Measurements from ENCODE around the gene RFWD3.

RFWD3 gene

GRCh38 chr16:74608381-74608780 lies 58.3 kb downstream of the RFWD3 start:
- peak overlapping the region; percentile 94; the same call in 1 of the 2 replicates for H3K9ac ChIP-seq (ENCODE audit: low read depth, low read length)

GRCh38 chr16:74607962-74608356 lies 58.7 kb downstream of the RFWD3 start:
- no peaks in the 10 kb centered on the region for H3K27me3 ChIP-seq (ENCODE audit: insufficient read depth, low read length)
- peak overlapping the region; percentile 94; the same call in 1 of the 2 replicates for H3K9ac ChIP-seq (ENCODE audit: low read depth, low read length)
- peak overlapping the region; percentile 95 for H3K4me3 ChIP-seq (ENCODE audit: low read length)
- peaks cover 15% of the 10 kb centered on the region; the same call in 1 of the 2 replicates for H3K4me1 ChIP-seq (ENCODE audit: insufficient read depth, low read length)
- H3K9me3 ChIP-seq (ENCODE audit: insufficient read depth, low read depth, low read length), result no peaks in the 10 kb centered on the region
- no peaks in the 10 kb centered on the region for H3K36me3 ChIP-seq (ENCODE audit: insufficient read depth, low read depth, low read length)
- no peak overlapping the region for H3K27ac ChIP-seq (ENCODE audit: low read length)

More at GRCh38 chr16:74608381-74608780, 58.3 kb downstream of the RFWD3 start:
- Histone ChIP-seq H3K27ac (ENCODE audit: low read length) (no peak overlapping the region), H3K27me3 (ENCODE audit: insufficient read depth, low read length) (no peaks in the 10 kb centered on the region), H3K4me3 (ENCODE audit: low read length) (no peak overlapping the region), H3K9me3 (ENCODE audit: insufficient read depth, low read depth, low read length) (no peaks in the 10 kb centered on the region), H3K36me3 (ENCODE audit: insufficient read depth, low read depth, low read length) (no peaks in the 10 kb centered on the region), H3K4me1 (ENCODE audit: insufficient read depth, low read length) (peaks cover 15% of the 10 kb centered on the region; the same call in 1 of the 2 replicates)

GRCh38 chr16:74607310-74607961 lies 59.2 kb downstream of the RFWD3 start:
- H3K27ac ChIP-seq (ENCODE audit: low read length), result peak overlapping the region; percentile 27

GRCh38 chr16:74606521-74607309 lies 60.0 kb downstream of the RFWD3 start, which contains the start of gene GLG1:
Gene GLG1, minus strand, starts transcription at chr16:74607114. Its CDS starts 20 bp downstream, at chr16:74607094.
- peaks cover 15% of the 10 kb centered on the region; the same call in 1 of the 2 replicates for H3K4me1 ChIP-seq (ENCODE audit: insufficient read depth, low read length)
- H3K27ac ChIP-seq (ENCODE audit: low read length), result peak within 1 kb of the TSS; percentile 27
- H3K27me3 ChIP-seq (ENCODE audit: insufficient read depth, low read length), result no peaks in the 10 kb centered on the region
- H3K36me3 ChIP-seq (ENCODE audit: insufficient read depth, low read depth, low read length), result no peaks in the 10 kb centered on the region
- peak within 1 kb of the TSS; percentile 94 for H3K9ac ChIP-seq (ENCODE audit: low read depth, low read length)
- H3K9me3 ChIP-seq (ENCODE audit: insufficient read depth, low read depth, low read length), result no peaks in the 10 kb centered on the region
- peak within 1 kb of the TSS; percentile 95 for H3K4me3 ChIP-seq (ENCODE audit: low read length)

More at GRCh38 chr16:74607310-74607961, 59.2 kb downstream of the RFWD3 start:
- peak overlapping the region; percentile 94 for H3K9ac ChIP-seq (ENCODE audit: low read depth, low read length)
- H3K9me3 ChIP-seq (ENCODE audit: insufficient read depth, low read depth, low read length), result no peaks in the 10 kb centered on the region
- no peaks in the 10 kb centered on the region for H3K36me3 ChIP-seq (ENCODE audit: insufficient read depth, low read depth, low read length)
- H3K27me3 ChIP-seq (ENCODE audit: insufficient read depth, low read length), result no peaks in the 10 kb centered on the region
- peaks cover 15% of the 10 kb centered on the region; the same call in 1 of the 2 replicates for H3K4me1 ChIP-seq (ENCODE audit: insufficient read depth, low read length)
- peak overlapping the region; percentile 95 for H3K4me3 ChIP-seq (ENCODE audit: low read length)

GRCh38 chr16:74605746-74606520 lies 60.7 kb downstream of the RFWD3 start:
- H3K36me3 ChIP-seq (ENCODE audit: insufficient read depth, low read depth, low read length), result no peaks in the 10 kb centered on the region
- H3K27me3 ChIP-seq (ENCODE audit: insufficient read depth, low read length), result no peaks in the 10 kb centered on the region
- peak overlapping the region; percentile 94 for H3K9ac ChIP-seq (ENCODE audit: low read depth, low read length)
- peaks cover 15% of the 10 kb centered on the region; the same call in 1 of the 2 replicates for H3K4me1 ChIP-seq (ENCODE audit: insufficient read depth, low read length)
- H3K4me3 ChIP-seq (ENCODE audit: low read length), result peak overlapping the region; percentile 95
- peak overlapping the region; percentile 27 for H3K27ac ChIP-seq (ENCODE audit: low read length)
- H3K9me3 ChIP-seq (ENCODE audit: insufficient read depth, low read depth, low read length), result no peaks in the 10 kb centered on the region

GRCh38 chr16:74605332-74605731 lies 61.3 kb downstream of the RFWD3 start:
- Histone ChIP-seq H3K9ac (ENCODE audit: low read depth, low read length) (peak overlapping the region; percentile 94; the same call in 1 of the 2 replicates), H3K4me3 (ENCODE audit: low read length) (peak overlapping the region; percentile 95), H3K27me3 (ENCODE audit: insufficient read depth, low read length) (no peaks in the 10 kb centered on the region), H3K36me3 (ENCODE audit: insufficient read depth, low read depth, low read length) (no peaks in the 10 kb centered on the region), H3K9me3 (ENCODE audit: insufficient read depth, low read depth, low read length) (no peaks in the 10 kb centered on the region), H3K27ac (ENCODE audit: low read length) (no peak overlapping the region), H3K4me1 (ENCODE audit: insufficient read depth, low read length) (peaks cover 15% of the 10 kb centered on the region; the same call in 1 of the 2 replicates)

GRCh38 chr16:74603848-74604247 lies 62.8 kb downstream of the RFWD3 start:
- H3K4me3 ChIP-seq (ENCODE audit: low read length), result no peak overlapping the region
- H3K9ac ChIP-seq (ENCODE audit: low read depth, low read length), result no peak overlapping the region

GRCh38 chr16:74601126-74601871 lies 65.4 kb downstream of the RFWD3 start:
- H3K4me1 ChIP-seq (ENCODE audit: insufficient read depth, low read length), result 0 out of 2 replicates have a peak, but pooled peaks cover 7% of the 10 kb centered on the region
- H3K27me3 ChIP-seq (ENCODE audit: insufficient read depth, low read length), result no peaks in the 10 kb centered on the region
- no peak overlapping the region for H3K4me3 ChIP-seq (ENCODE audit: low read length)
- no peak overlapping the region for H3K27ac ChIP-seq (ENCODE audit: low read length)
- no peaks in the 10 kb centered on the region for H3K36me3 ChIP-seq (ENCODE audit: insufficient read depth, low read depth, low read length)
- H3K9ac ChIP-seq (ENCODE audit: low read depth, low read length), result no peak overlapping the region
- no peaks in the 10 kb centered on the region for H3K9me3 ChIP-seq (ENCODE audit: insufficient read depth, low read depth, low read length)

More at GRCh38 chr16:74603848-74604247, 62.8 kb downstream of the RFWD3 start:
- Histone ChIP-seq H3K36me3 (ENCODE audit: insufficient read depth, low read depth, low read length) (no peaks in the 10 kb centered on the region), H3K9me3 (ENCODE audit: insufficient read depth, low read depth, low read length) (no peaks in the 10 kb centered on the region), H3K27me3 (ENCODE audit: insufficient read depth, low read length) (no peaks in the 10 kb centered on the region), H3K4me1 (ENCODE audit: insufficient read depth, low read length) (peaks cover 15% of the 10 kb centered on the region; the same call in 1 of the 2 replicates), H3K27ac (ENCODE audit: low read length) (no peak overlapping the region)

GRCh38 chr16:74596586-74596985 lies 70.1 kb downstream of the RFWD3 start:
- Histone ChIP-seq H3K36me3 (ENCODE audit: insufficient read depth, low read depth, low read length) (no peaks in the 10 kb centered on the region), H3K27ac (ENCODE audit: low read length) (no peak overlapping the region), H3K9ac (ENCODE audit: low read depth, low read length) (no peak overlapping the region), H3K27me3 (ENCODE audit: insufficient read depth, low read length) (no peaks in the 10 kb centered on the region), H3K9me3 (ENCODE audit: insufficient read depth, low read depth, low read length) (no peaks in the 10 kb centered on the region), H3K4me3 (ENCODE audit: low read length) (no peak overlapping the region), H3K4me1 (ENCODE audit: insufficient read depth, low read length) (no peaks in the 10 kb centered on the region)

GRCh38 chr16:74592847-74593246 lies 73.8 kb downstream of the RFWD3 start:
- no peak overlapping the region for H3K27ac ChIP-seq (ENCODE audit: low read length)
- H3K9ac ChIP-seq (ENCODE audit: low read depth, low read length), result no peak overlapping the region
- H3K9me3 ChIP-seq (ENCODE audit: insufficient read depth, low read depth, low read length), result no peaks in the 10 kb centered on the region
- H3K4me3 ChIP-seq (ENCODE audit: low read length), result no peak overlapping the region
- no peaks in the 10 kb centered on the region for H3K4me1 ChIP-seq (ENCODE audit: insufficient read depth, low read length)
- no peaks in the 10 kb centered on the region for H3K27me3 ChIP-seq (ENCODE audit: insufficient read depth, low read length)
- H3K36me3 ChIP-seq (ENCODE audit: insufficient read depth, low read depth, low read length), result no peaks in the 10 kb centered on the region
